OCI-LY3 (cell line): Measurements from ENCODE around the gene RAPGEFL1.

Experiments used
- EZH2phosphoT487 ChIP-seq: fragments of 200-600 bp; shearing (Covaris generic); IDR thresholded peaks from 2 replicates; pipeline ENCODE4 v1.6.1; 2018; ENCODE audit warnings: antibody characterized with exemption, mixed run types, low read depth
- TF ChIP-seq, protein P1 (sequence below): fragments of 200-600, 300-600 bp; sonication (generic); IDR thresholded peaks from 2 replicates; pipeline ENCODE4 v1.5.1; 2014; ENCODE audit warnings: antibody characterized with exemption, low read length, low read depth

DNA sequence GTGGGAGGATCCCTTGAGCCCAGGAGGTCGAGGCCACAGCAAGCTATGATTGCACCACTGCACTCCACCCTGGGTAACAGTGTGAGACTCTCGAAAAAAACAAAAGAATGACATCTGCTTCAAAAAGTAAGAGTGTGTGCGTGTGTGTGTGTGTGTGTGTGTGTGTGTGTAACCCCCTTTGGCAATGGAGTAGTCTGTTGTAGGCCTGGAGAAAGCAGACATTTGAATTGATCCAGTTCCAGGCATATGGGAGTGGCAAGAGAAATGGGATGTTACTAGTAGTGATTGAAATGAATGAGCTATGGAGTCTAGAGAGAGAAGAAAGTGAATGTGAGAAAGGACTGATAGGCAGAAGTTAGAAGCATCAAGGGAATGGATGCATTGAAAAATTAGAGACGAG, 27.0 kb upstream of the RAPGEFL1 start:
- TF ChIP-seq, protein P1, sequence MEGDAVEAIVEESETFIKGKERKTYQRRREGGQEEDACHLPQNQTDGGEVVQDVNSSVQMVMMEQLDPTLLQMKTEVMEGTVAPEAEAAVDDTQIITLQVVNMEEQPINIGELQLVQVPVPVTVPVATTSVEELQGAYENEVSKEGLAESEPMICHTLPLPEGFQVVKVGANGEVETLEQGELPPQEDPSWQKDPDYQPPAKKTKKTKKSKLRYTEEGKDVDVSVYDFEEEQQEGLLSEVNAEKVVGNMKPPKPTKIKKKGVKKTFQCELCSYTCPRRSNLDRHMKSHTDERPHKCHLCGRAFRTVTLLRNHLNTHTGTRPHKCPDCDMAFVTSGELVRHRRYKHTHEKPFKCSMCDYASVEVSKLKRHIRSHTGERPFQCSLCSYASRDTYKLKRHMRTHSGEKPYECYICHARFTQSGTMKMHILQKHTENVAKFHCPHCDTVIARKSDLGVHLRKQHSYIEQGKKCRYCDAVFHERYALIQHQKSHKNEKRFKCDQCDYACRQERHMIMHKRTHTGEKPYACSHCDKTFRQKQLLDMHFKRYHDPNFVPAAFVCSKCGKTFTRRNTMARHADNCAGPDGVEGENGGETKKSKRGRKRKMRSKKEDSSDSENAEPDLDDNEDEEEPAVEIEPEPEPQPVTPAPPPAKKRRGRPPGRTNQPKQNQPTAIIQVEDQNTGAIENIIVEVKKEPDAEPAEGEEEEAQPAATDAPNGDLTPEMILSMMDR = no peak
- no peak for TF ChIP-seq EZH2phosphoT487
